T-helper 2 cell treated with Interferon-gamma antibody and Interleukin-4, amounts not matched to agents 100 ng/mL and 5 ng/mL, for 36 hours (primary cell): ENCODE measurements around the gene CATSPER4. TPM values are rescaled to one million over a fixed set of nuclear protein-coding genes. Genes with fewer than 3 reads are reported as not detected.

Source experiments
- intact Hi-C: fragments of 100-400 bp; cut with micrococcal nuclease; formaldehyde crosslinking; loops from one replicate; pipeline ENCODE4 v1.15.1; 2023
- total RNA-seq: library from RNA; stranded (reverse); gene quantifications from 2 replicates; pipeline ENCODE4 v1.2.3, GENCODE V29; 2022

CATSPER4 gene
- total RNA-seq, 1 donor from 2014 or later = not detected

GRCh38 chr1:26234644-26235370 lies 44.4 kb downstream of the CATSPER4 start:
- intact Hi-C loops = loop anchor here (1.0 to 2.0 kb wide), 4 partner anchors 40 to 124 kb away; partner anchors contain the start of genes PDIK1L and ZNF593

- intact Hi-C loops = no loop called here
Observed at GRCh38 chr1:26237230-26237966, 47.0 kb downstream of the CATSPER4 start.

- intact Hi-C loops = no loop called here
Observed at GRCh38 chr1:26239936-26240335, 49.5 kb downstream of the CATSPER4 start.

Other genes with a start within 250 kb of the CATSPER4 start
- 11.2 and 12.4 TPM in 2 replicates for gene PAFAH2, start 192.5 kb upstream of the CATSPER4 start, total RNA-seq
- not detected in 2 replicates for gene EXTL1, start 168.8 kb upstream of the CATSPER4 start, total RNA-seq
- gene SLC30A2, start 144.5 kb upstream of the CATSPER4 start, total RNA-seq = not detected in 2 replicates
- gene TRIM63, start 123.0 kb upstream of the CATSPER4 start, total RNA-seq = not detected in 2 replicates
- 19.9 and 23.4 TPM in 2 replicates for gene PDIK1L, start 78.8 kb upstream of the CATSPER4 start, total RNA-seq
- gene FAM110D, start 31.5 kb upstream of the CATSPER4 start, total RNA-seq = not detected in 2 replicates
- gene C1orf232, start 21.6 kb upstream of the CATSPER4 start, total RNA-seq = not detected in 2 replicates
- 41.9 and 42.2 TPM in 2 replicates for gene ZNF593, start 20.7 kb upstream of the CATSPER4 start, total RNA-seq
- gene ZNF593OS, start 18.8 kb upstream of the CATSPER4 start, total RNA-seq = not detected in 2 replicates
- 5.9 and 7.2 TPM in 2 replicates for gene CNKSR1, start 13.1 kb upstream of the CATSPER4 start, total RNA-seq
- 41.0 and 44.0 TPM in 2 replicates for gene CEP85, start 43.6 kb downstream of the CATSPER4 start, total RNA-seq
- gene SH3BGRL3, start 89.5 kb downstream of the CATSPER4 start, total RNA-seq = 679 and 690 TPM in 2 replicates
- 31.9 and 32.2 TPM in 2 replicates for gene UBXN11, start 116.0 kb downstream of the CATSPER4 start, total RNA-seq
- gene CD52, start 127.4 kb downstream of the CATSPER4 start, total RNA-seq = 1,191 and 1,203 TPM in 2 replicates
- 1.1 and 1.2 TPM in 2 replicates for gene CRYBG2, start 163.5 kb downstream of the CATSPER4 start, total RNA-seq
- 0.52 TPM in 1 of 2 replicates, not detected in the other for gene ZNF683, start 182.1 kb downstream of the CATSPER4 start, total RNA-seq
- gene LIN28A, start 220.2 kb downstream of the CATSPER4 start, total RNA-seq = not detected in 2 replicates
- 60.8 and 61.6 TPM in 2 replicates for gene DHDDS, start 241.7 kb downstream of the CATSPER4 start, total RNA-seq